Limb (tissue), 2 donors: ENCODE data around the gene SDR9C7.

Experiments used
- DNase-seq, 2 donors: peaks; one replicate each; pipeline ENCODE4 v3.0.0-alpha.2; 2016; ENCODE audit errors: extremely low spot score in 2 of 2

SDR9C7 gene

GRCh38 chr12:56877195-56878009, 56.8 kb downstream of the SDR9C7 start:
- no peak for DNase-seq

DNA sequence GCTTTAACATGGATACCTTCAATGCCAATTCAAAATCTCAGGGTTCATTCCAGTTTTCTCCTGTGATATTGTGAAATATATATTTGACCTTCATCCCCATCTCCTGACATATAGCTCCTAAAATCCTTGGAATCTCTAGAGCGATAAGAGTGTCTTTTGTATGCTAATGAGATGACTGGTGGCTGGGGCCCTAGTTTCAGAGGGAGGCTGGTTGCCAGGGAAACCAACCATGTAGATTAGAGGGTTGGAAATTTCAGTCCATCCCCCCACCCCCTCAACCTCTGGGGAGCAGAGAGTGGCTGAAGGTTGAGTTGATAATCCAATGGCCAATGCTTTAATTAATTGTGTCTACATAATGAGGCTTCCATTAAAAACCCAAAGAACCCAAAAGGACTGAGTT, 59.4 kb downstream of the SDR9C7 start:
- no peak for DNase-seq

- peak in 1 of 2 donors; percentile 15 for DNase-seq
Observed at GRCh38 chr12:56873382-56873781, 60.8 kb downstream of the SDR9C7 start.
